PC-9 (cell line): ENCODE data around the gene TMEM176B. TPM values are rescaled to one million over a fixed set of nuclear protein-coding genes. Genes with fewer than 3 reads are reported as not detected.

Experiments used
- BruUV-seq: library from RNA; stranded (reverse); fragments of 400-500 nt; replicated peaks from 2 replicates; lab custom pipeline; 2021; lab: Mats Ljungman, UMichigan
- CTCF ChIA-PET: fragments of 300-600 bp; sonication (Branson Sonifier 250); formaldehyde crosslinking; loops from one replicate; lab custom pipeline; 2022; ENCODE audit warnings: antibody characterized with exemption; lab: Charles Lee
- POLR2A ChIA-PET: fragments of 300-600 bp; sonication (Branson Sonifier 250); formaldehyde crosslinking; loops from one replicate; lab custom pipeline; 2022; ENCODE audit warnings: antibody characterized with exemption; ENCODE audit not compliant: unreplicated experiment; lab: Charles Lee
- DNase-seq, 2 experiments: peaks; one replicate each; pipeline versions ENCODE4 v3.0.0 to v3.0.0-alpha.2; 2015 to 2022; ENCODE audit warnings: mixed read lengths in 1 of 2
- H2AFZ ChIP-seq: fragments of 200-600 bp; sonication (generic); 2 replicates; pipeline ENCODE4 v1.8.1; 2017; ENCODE audit warnings: antibody characterized with exemption
- H3F3A ChIP-seq: fragments of 200-600 bp; sonication (generic); 2 replicates; pipeline ENCODE4 v1.8.1; 2017; ENCODE audit warnings: antibody characterized with exemption, mild to moderate bottlenecking, low read depth; ENCODE audit not compliant: insufficient read depth
- H3K27ac ChIP-seq: fragments of 200-600 bp; sonication (generic); 2 replicates; pipeline ENCODE4 v1.6.1; 2016; ENCODE audit warnings: mixed run types
- H3K27me3 ChIP-seq: fragments of 200-600 bp; sonication (generic); 2 replicates; pipeline ENCODE4 v1.6.1; 2016; ENCODE audit warnings: low read depth, mixed run types; ENCODE audit not compliant: insufficient read depth
- H3K36me3 ChIP-seq: fragments of 200-600 bp; sonication (generic); 2 replicates; pipeline ENCODE4 v1.6.1; 2016; ENCODE audit warnings: low read depth, mixed run types
- H3K4me1 ChIP-seq: fragments of 200-600 bp; sonication (generic); replicated peaks from 2 replicates; pipeline ENCODE4 v1.6.1; 2016; ENCODE audit warnings: mixed run types; ENCODE audit not compliant: insufficient read depth
- H3K4me2 ChIP-seq: fragments of 200-600 bp; sonication (generic); 2 replicates; pipeline ENCODE4 v1.6.1; 2017; ENCODE audit warnings: mixed run types
- H3K4me3 ChIP-seq: fragments of 200-600 bp; sonication (generic); 2 replicates; pipeline ENCODE4 v1.6.1; 2016; ENCODE audit warnings: mixed run types
- H3K79me2 ChIP-seq: fragments of 200-600 bp; sonication (generic); 2 replicates; pipeline ENCODE4 v1.6.1; 2017; ENCODE audit warnings: low read depth, mixed run types
- H3K9me2 ChIP-seq: fragments of 200-600 bp; sonication (generic); 2 replicates; pipeline ENCODE4 v1.8.1; 2017; ENCODE audit warnings: mild to moderate bottlenecking; ENCODE audit not compliant: insufficient read depth
- H3K9me3 ChIP-seq: fragments of 200-600 bp; sonication (generic); 2 replicates; pipeline ENCODE4 v1.8.1; 2016; ENCODE audit warnings: low read depth; ENCODE audit not compliant: insufficient read depth
- H4K20me1 ChIP-seq: fragments of 200-600 bp; sonication (generic); 2 replicates; pipeline ENCODE4 v1.8.1; 2017; ENCODE audit not compliant: insufficient read depth
- EZH2 ChIP-seq: fragments of 200-600 bp; sonication (generic); IDR thresholded peaks from 2 replicates; pipeline ENCODE4 v1.8.0; 2017; ENCODE audit warnings: antibody characterized with exemption, low read depth
- intact Hi-C: fragments of 100-400 bp; cut with micrococcal nuclease; formaldehyde crosslinking; loops from one replicate; pipeline ENCODE4 v1.10.0; 2022; ENCODE audit not compliant: unreplicated experiment
- total RNA-seq: library from RNA; stranded (reverse); gene quantifications from 2 replicates; pipeline ENCODE4 v1.2.3, GENCODE V29; 2021
- TF ChIP-seq, protein P1 (sequence below): fragments of 200-600 bp; sonication (generic); conservative IDR thresholded peaks from 2 replicates; pipeline ENCODE4 v1.6.1; 2017; ENCODE audit warnings: mixed run types, antibody characterized with exemption, mild to moderate bottlenecking, moderate library complexity

TMEM176B gene
- total RNA-seq, 1 experiment from 2014 or later: 1.9 TPM

DNA sequence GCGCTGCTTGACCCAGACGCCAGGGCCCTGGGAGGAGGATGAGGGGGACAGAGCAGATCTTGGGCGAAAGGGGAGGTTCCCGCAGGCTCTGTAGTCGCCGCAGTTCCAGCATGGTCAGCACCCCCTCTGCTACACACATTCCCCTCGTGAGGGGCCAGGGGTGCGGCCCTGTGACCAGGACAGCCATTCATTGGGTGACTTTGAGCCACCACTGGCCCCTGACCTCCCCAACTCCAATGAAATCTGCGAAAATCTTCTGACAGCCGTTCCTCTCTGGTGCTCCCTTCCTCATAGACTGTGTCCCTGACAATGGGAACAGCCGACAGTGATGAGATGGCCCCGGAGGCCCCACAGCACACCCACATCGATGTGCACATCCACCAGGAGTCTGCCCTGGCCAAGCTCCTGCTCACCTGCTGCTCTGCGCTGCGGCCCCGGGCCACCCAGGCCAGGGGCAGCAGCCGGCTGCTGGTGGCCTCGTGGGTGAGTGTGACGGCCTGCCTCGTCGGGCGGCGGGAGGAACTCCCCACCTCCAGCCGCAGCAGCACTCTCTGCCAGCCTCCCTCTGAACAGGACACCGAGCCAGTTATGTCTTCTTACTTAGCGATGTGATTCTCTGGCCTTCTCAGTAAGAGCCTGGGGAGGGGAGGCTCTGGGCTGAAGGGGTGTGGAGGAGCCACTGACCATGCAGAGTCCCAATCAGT is 1.2 kb upstream of the TMEM176B start:
- no peak overlapping the region for H3K27ac ChIP-seq
- no peaks in the 10 kb centered on the region for H3K9me2 ChIP-seq
- DNase-seq: no peak
- H3K4me3 ChIP-seq: no peak overlapping the region
- no peak overlapping the region for H2AFZ ChIP-seq
- no TSS peak for BruUV-seq
- H4K20me1 ChIP-seq: no peaks in the 10 kb centered on the region
- TF ChIP-seq, protein P1, sequence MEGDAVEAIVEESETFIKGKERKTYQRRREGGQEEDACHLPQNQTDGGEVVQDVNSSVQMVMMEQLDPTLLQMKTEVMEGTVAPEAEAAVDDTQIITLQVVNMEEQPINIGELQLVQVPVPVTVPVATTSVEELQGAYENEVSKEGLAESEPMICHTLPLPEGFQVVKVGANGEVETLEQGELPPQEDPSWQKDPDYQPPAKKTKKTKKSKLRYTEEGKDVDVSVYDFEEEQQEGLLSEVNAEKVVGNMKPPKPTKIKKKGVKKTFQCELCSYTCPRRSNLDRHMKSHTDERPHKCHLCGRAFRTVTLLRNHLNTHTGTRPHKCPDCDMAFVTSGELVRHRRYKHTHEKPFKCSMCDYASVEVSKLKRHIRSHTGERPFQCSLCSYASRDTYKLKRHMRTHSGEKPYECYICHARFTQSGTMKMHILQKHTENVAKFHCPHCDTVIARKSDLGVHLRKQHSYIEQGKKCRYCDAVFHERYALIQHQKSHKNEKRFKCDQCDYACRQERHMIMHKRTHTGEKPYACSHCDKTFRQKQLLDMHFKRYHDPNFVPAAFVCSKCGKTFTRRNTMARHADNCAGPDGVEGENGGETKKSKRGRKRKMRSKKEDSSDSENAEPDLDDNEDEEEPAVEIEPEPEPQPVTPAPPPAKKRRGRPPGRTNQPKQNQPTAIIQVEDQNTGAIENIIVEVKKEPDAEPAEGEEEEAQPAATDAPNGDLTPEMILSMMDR: no peak
- H3K4me1 ChIP-seq: no peaks in the 10 kb centered on the region
- ChIA-PET CTCF (no interaction called here), POLR2A (no interaction called here)
- H3K36me3 ChIP-seq: no peaks in the 10 kb centered on the region
- H3K27me3 ChIP-seq: peaks cover 91% of the 10 kb centered on the region
- no peaks in the 10 kb centered on the region for H3K9me3 ChIP-seq
- no peak overlapping the region for H3K4me2 ChIP-seq
- intact Hi-C loops: no loop called here
- H3K79me2 ChIP-seq: no peaks in the 10 kb centered on the region
- no peaks in the 10 kb centered on the region for H3F3A ChIP-seq

DNA sequence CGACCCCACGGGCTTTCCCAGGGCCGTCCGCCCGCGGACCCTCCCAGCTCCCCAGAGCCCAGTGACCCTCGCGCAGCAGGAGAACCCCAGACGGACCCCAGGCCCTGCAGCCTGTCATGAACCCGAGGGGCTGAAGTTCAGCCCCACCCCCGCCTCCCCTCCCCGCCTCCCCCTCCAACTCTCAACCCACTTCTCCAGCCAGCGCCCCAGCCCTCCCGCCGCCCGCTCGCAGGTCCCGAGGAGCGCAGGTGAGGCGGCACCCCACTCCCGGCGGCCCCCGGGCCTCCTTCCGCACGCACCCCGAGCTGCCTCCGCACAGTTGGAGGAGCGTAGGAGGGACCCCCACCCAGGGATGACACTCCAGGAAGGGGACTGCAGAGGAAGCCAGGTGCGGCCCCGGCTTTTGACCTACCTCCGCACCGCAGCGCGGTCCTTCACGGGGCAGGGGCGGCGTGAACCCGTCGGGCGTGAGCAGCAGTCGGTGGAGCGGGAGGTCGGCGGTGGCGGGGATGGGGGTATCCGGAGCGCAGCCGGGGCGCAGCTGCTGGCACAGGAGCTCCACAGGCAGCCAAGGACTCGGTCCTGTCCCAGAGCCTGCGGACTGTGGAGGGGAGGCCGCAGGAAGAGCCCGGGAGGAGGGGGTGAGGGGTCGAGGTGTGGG is 547 bp upstream of the TMEM176B start, which contains the start of gene TMEM176A:
Gene TMEM176A (plus strand): TSS at position 189 of the 661 bp plus-strand sequence. CDS start 782 bp downstream, outside the sequence.
- no TSS peak for BruUV-seq
- Histone ChIP-seq H3K9me2 (no peaks in the 10 kb centered on the region), H3K4me3 (no peak within 1 kb of the TSS), H2AFZ (no peak within 1 kb of the TSS), H3F3A (no peaks in the 10 kb centered on the region), H3K27ac (no peak within 1 kb of the TSS), H3K79me2 (no peaks in the 10 kb centered on the region), H4K20me1 (no peaks in the 10 kb centered on the region), H3K36me3 (no peaks in the 10 kb centered on the region), H3K27me3 (peaks cover 94% of the 10 kb centered on the region), H3K4me1 (no peaks in the 10 kb centered on the region), H3K9me3 (no peaks in the 10 kb centered on the region), H3K4me2 (no peak within 1 kb of the TSS)
- no peak for TF ChIP-seq EZH2
- TF ChIP-seq, protein P1: no peak
- ChIA-PET CTCF (no interaction called here), POLR2A (no interaction called here)
- no peak for DNase-seq
- intact Hi-C loops: no loop called here

DNA sequence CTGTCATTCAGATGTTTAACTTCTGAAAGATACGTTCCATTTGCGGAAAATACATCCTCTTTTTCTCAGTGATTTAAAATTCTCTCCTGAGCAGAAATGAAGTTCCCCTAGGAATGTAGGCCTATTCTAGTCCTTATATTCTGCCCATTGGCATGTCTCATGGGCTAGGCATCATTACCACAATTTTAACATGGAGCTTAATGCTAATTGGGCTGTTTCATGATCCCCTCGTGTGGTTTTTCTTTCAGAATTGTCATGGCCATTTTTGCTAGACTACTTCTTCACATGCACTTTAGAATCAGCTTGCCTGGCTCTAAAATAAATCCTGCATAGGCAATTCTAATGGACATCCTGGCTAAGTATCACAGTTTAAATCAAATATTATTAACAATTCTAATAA is 1.0 kb downstream of the TMEM176B start:
- no peaks in the 10 kb centered on the region for H3K79me2 ChIP-seq
- no peaks in the 10 kb centered on the region for H3F3A ChIP-seq
- no peak overlapping the region for H3K4me3 ChIP-seq
- no peak for DNase-seq
- H3K4me1 ChIP-seq: no peaks in the 10 kb centered on the region
- H3K27me3 ChIP-seq: peaks cover 94% of the 10 kb centered on the region
- H3K4me2 ChIP-seq: no peak overlapping the region
- H3K36me3 ChIP-seq: no peaks in the 10 kb centered on the region
- no TSS peak for BruUV-seq
- H3K9me2 ChIP-seq: no peaks in the 10 kb centered on the region
- intact Hi-C loops: no loop called here
- ChIA-PET POLR2A (interaction anchor here (0.7 kb wide), 1 partner anchor 308 kb away, joined by 3 read pairs; no protein-coding TSS in a partner anchor), CTCF (no interaction called here)
- no peaks in the 10 kb centered on the region for H3K9me3 ChIP-seq
- no peak for TF ChIP-seq EZH2
- TF ChIP-seq, protein P1: no peak
- H3K27ac ChIP-seq: no peak overlapping the region
- no peak overlapping the region for H2AFZ ChIP-seq
- no peaks in the 10 kb centered on the region for H4K20me1 ChIP-seq
